Endometrial microvascular endothelial cells (primary cell): ENCODE data around the gene MYMK. TPM values are rescaled to one million over a fixed set of nuclear protein-coding genes. Genes with fewer than 3 reads are reported as not detected.

Experiments used
- in situ Hi-C: cut with HindIII; loops from 2 replicates; pipeline ENCODE4 v1.10.0; 2017; ENCODE audit warnings: low sequenced_read_pairs, low pct_unique_long_range_greater_than_20kb; ENCODE audit errors: inconsistent ontology term
- total RNA-seq: library from RNA; depleted of rRNA; stranded (reverse); fragments of >200 nt; gene quantifications from one replicate; pipeline ENCODE4 v1.2.3, GENCODE V29; 2015; ENCODE audit errors: inconsistent ontology term

The MYMK gene
- total RNA-seq, 1 donor from 2014 or later, result not detected

DNA sequence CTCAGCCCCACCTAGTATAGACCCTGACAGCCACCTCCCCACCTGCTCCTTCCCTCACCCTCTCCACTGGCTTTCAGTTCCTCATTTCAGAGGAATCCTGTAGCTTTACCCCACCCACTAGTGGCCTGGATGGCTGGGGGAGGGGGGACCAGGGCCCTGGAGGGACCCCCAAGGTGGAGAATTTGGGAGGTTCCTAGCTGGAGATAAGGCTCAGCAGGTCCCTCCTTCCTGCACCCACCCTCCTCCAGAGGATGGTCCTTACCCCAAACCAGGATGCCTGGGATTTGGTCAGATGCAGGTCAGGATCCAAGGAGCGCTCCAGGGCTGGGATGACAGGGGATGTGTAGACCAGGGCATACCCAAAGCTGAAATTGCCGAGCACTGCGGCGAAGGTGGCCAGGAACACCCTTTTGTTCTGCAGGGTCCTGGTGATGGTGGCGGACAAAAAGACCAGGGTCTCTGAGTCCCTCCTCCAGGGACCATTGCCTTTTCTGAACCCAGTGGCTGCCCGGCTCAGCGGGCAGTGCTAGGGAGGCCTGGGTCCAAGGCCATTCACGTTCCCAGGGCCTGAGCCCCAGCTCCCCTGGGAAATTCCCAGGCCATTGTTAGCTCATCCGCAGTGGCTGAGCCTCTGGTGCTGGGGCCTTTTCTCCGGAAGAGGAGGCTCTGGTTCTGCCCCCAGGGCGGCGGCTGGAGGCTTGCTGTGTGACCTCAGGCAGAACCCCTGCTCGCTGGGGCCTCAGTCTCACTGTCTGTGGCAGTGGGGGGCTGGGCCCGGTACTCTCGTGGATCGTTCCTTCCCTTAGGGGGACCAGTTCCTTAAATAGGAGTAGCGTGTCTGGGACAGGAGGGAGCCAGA, 46.5 kb downstream of the MYMK start:
- in situ Hi-C loops, result no loop called here

DNA sequence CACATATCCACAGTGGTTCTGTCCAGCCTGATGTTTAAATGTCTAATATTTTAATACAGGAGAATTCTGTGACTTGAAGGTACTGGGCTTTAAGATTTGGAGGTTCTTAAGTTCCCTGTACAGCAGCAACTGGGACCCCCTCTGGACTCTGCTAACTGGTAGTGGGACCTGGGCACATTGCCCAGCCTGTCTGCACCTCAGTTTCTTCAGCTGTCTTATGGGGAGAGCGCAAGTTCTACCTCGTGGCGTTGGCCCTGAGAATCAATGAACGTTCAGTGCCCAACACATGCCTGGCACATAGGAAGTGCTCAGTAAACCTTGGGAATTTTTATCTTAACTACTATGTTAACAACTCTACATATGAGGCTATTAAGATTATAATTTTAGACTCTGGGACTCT, 47.3 kb downstream of the MYMK start:
- in situ Hi-C loops, result no loop called here

DNA sequence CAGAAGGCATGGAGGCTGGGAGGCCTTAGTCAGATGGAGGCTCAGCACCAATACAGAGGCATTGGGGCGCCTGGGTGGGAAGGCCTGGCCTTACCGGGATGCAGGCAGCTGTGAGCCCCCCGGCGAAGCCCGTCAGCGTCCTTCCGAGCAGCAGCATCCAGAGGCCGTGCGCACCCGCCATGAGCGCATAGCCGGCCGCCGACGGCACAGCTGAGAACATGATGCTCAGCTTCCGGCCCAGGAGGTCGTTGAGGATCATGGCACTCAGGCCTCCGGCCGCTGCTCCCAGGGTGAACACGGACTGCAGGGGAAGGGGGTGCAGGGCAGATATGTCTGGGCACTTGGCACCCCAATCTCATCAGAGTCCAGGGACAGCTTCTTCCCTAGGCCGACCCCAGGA, 47.8 kb downstream of the MYMK start:
- in situ Hi-C loops, result no loop called here

DNA sequence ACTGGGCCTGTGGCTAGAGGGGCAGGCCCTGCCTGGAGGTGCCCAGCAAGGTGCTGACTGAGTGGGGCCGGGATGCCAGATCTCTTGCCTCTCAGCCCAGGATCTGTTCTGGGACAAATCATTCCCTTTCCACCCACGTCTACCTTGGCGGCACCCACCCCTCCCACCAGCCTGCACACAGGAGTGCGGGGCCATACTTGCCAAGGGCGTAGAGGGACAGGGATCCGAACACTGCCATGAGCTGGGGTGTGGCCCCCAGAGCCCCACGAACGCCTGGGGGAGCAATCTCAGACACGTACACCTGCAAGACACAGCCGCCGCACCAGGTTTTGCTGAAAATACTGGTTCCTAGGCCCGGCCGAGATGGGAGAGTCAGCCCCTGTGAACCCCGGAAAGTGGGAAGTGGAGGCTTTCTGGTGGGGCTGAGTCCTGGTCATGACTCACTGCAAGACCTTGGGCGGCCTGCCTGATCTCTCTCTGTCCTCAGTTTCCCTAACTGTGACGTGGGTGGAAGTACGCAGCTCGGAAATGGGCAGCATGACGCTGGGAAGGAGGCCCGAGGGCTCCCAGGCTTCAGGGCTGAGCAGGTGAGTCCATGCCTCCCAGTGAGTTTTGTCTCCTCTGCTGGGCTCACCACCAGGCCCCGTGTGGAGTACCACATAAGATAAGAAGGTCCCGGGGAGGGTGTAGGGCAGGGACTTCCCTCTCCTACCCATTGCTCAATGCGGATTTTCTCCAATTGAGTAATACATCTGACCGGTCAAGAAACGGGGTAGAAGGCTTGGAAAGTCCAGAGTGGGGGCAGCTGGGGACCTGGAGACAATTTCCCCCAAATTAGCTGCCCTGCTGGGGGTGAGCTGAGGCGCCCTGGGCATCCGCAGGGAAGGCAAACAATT, 48.5 kb downstream of the MYMK start:
- in situ Hi-C loops, result no loop called here

DNA sequence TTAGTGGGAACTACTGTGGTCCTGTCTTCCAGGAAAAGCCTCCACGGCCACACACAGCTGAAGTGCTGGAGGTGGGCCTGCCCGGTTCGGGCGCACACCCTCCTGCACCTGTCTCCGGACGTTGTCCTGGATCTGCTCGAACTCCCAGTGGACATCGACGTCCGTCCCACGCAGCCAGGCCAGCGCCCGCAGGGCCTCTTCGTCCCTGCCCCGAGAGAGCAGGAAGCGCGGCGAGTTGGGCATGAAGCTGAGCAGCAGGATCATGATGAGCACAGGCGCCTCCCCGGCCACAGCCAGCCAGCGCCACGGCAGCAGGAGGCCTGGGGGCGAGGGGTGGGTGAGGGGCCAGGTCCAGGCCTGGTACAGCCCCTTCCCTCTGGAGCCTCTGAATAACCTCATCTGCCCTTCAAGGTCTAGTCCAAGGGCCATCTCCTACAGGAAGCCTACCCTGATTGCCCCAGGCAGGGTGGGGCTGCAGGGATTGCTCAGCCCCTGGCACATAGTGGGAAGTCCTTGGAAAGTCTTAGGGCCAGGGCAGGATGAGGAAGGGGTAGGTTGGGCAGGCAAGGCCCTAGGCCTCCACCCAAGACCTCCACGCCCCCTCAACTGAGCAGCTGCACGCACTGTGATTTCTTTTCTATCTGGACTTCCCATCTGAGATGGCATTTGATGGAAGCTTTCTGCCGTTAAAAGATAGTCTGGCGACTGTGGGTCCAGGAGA, 49.3 kb downstream of the MYMK start:
- in situ Hi-C loops, result no loop called here

DNA sequence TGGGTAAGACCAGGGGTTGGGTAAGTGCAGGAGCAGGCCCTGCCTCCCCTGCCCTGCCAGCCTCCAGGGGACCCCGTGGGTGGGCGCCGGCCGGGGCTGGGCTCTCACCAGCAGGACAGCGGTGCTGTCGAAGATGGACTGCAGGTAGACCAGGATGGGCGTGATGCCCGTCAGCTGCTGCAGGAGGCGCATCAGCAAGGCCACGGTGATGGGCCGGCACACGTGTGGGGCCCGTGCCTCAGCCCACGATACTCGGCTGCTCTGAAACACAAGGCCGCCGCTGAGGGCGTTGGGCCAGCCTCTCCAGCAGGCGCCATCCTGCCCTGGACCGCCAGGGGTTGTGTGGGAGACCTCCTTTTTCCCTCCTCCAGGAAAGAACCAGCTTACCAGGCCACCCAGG, 49.9 kb downstream of the MYMK start:
- in situ Hi-C loops, result no loop called here

DNA sequence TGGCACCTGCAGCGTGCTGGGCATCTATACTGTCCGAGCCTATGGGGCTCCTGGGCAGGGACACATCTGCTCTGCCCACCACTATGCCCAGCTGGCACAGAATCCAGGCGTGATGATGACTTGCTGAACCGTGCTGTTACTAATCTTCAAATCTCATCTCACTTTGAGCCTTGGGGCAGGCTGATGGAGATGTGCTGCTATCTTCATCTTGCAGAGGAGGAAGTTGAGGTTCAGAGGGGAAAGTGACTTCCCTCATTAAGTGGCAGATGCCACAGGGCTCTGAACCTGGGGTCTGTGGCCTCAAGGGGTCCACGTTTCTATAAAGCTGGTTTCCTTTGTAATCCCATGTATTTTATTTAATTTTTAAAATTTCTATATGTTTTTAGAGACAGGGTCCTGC, 50.5 kb downstream of the MYMK start:
- in situ Hi-C loops, result no loop called here

DNA sequence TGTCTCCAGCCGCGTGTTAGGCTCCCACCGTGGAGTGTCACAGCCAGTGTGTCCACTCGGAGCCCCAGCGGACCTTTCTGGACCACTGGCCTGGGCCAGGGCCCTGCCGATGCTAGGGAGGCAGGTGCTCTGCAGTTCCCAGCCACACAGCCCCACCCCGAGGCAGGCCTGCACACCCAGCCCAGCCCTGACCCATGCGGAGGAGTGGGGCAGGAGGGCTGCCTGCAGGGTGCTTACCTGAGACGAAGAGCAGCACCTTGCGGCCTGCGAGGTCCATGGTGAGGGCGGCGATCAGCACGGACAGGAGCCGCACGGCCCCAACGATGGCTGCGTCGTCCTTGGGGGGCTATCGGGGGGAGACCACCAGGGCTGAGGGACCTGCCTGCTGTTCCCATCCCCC, 51.0 kb downstream of the MYMK start:
- in situ Hi-C loops, result no loop called here

DNA sequence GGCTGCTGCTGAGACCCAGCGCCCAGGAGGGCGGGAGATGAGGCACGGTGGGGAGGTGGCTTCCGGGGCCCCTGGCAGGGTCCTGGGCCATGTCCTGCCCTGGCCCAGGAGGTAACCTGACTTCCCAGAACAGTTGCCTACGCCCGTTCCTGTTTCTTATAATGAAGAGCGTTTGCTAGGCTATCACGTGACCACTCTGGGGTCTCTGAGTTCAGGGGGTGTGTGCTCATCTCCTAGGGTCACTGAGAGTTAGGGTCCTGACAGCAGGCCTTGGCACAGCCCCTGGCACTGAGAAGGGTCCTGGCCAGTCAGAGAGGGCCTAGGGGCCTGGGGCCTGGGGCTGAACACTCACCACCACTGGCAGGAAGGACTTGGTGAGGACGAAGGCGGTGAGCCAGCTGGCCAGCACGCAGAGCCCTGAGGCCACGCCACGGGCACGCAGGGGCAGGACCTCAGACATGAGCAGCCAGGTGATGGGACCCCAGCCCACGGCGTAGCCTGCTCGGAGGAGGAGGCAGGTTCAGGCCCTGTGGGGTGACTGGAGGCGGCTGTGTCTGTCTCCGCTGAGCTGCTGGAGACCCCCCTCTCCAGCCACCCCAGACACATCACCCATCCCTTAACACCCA, 51.9 kb downstream of the MYMK start:
- in situ Hi-C loops, result no loop called here

DNA sequence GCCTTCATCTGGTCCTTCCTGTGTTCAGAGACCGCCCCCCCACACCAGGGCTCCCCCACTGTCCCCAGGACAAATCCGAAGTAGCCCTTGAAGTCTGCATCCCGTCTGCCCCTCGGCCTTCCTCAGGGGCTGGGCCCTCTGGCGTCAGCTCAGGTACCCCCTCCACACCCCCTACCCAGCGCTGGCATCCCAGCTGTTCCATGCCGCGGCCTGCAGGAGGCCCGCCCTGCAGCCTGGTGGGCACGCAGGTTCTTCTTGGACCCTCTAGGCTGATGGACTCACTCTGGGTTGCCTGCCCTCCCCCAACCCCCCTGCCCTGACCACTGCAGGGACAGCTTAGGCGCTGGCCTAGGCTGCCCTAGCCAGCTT, 52.5 kb downstream of the MYMK start:
- in situ Hi-C loops, result no loop called here

DNA sequence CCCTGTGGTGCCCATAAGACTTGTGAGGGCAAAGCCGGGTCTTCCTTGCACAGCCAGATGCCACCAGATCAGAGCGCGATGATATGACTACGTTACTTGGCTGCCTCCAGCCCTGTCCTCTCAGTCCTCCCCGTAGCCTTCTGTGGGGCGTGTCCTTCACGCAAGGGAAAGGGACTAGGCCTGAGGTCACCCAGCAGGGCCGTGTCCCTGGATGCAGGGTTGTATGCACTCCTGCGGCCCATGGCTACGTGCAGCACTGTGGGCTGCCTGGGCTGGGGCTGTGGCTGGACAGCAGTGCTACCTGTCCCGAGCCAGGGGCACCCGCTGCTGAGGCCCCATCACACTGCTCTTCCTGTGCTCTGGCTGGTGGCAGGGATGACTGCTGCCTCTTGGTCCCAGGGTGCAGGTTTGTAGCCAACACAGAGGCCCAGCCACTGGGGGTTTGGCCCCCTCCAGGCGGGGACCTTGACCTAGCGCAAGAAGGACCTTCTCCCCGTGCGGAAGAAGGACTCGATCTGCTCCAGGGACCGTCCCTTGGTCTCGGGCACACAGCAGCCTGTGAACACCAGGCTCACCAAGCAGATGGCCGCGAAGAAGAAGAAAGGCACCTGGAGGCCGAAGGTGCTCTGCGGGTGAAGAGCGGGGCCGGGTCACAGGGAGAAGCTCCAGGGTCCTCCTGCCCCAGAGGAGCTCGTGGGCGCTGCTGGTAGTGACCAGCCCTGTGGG, 53.0 kb downstream of the MYMK start:
- in situ Hi-C loops, result no loop called here

DNA sequence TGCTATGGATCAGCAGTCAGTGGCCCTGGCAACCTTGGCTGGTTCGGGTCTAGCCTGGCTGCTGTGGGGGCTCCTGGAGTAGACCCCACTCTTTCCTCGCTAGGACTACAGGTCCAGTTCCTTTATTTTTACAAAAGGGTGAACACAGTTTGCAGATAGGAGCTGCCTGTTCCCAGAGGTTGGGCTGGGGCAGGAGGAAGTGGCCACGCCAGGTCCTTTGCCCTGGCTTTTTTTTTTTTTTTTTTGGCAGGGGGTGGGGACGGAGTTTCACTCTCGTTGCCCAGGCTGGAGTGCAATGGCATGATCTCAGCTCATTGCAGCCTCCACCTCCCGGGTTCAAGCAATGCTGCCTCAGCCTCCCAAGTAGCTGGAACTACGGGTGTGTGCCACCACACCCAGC, 53.8 kb downstream of the MYMK start:
- in situ Hi-C loops, result no loop called here

DNA sequence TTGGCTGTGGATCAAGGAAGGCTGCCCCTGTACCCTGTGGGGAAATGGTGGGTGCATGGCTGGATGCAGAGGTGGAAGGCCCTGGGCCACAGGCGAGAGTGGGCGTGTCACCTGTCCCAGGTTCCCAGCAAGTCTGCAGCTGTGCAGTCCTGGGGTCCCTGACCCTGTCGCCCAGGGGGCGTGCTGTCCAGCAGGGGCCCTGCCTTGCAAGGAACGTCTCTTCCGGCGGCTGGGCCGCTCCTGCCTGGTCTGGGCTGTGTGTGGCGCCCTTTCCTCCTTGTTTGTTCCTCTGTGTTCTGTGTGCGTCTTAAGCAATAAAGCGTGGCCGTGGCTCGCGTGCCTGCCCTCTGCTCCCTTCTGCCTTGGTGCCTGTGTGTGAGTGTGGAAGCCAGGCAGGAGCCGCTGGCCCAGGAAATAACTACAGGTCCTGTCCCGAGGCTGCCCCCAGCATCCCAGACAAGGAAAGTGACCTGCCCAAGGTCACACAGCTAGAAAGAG, 54.3 kb downstream of the MYMK start:
- in situ Hi-C loops, result no loop called here

DNA sequence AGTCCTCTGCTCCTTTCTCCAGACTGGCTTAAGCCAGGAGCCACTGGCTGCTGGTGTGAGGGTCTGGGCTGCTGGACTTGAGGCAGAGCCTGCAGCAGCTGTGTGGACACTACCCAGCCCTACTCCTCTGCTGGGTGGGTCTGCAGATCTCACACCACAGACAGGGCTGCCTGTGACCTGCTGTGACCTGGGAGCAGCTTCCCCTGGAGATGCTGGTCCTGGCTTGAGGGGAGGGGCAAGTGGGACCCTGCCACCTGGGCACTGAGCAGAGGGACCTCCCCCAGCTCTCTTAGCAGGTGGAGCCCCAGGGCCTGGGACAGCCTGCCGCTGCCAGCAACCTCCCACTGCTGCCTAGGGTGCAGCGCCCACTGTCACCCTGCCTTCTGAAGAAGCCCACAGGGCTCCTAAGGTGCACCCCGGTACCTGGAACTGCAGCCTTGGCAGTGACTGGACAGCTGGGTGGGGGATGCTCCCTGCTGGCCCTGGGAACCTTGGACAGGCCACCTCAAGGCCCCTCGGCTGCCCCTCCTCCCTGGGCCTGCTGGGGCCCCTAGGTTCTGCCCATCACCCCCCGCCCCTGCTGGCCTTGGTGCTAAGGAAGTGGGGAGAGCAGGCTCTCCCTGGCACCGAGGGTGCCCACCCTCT, 55.9 kb downstream of the MYMK start:
- in situ Hi-C loops, result no loop called here

DNA sequence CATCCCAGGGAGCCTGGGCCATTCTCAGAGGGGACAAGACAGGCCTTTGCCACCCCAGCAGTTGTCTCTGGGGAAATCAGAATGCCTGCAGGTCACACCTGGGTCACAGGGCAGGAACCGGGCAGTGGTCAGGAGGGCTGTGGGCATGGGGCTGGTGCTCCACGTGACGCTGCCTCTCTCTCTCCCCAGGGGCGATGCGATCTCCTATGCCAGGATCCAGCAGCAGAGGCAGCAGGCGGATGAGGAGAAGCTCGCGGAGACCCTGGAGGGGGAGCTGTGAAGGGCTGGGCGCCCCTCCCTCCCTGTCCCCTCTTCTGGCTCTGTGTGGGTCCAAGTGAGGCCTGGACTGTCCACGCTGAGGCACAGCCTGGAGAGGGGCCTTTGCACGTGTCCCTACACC, 56.4 kb downstream of the MYMK start:
- in situ Hi-C loops, result no loop called here

DNA sequence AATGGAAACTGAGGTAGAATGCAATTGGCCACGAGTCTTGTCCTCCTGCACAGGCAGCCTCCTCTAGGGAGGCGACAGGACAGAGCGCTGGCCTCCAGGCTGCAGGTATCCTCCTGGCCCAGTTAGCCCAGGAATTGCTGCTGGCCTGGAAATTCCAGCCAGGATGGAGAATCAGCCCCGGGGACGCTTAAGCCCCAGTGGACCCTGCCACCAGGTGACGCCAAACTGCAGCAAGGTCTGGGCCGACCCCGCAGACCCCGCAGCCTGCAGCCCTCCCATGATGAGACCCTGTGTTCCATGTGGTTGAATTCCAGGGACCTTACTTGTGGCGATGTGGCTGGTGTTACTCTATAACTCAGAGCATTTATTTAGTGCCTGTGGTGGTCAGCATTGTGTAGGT, 57.7 kb downstream of the MYMK start:
- in situ Hi-C loops, result no loop called here

DNA sequence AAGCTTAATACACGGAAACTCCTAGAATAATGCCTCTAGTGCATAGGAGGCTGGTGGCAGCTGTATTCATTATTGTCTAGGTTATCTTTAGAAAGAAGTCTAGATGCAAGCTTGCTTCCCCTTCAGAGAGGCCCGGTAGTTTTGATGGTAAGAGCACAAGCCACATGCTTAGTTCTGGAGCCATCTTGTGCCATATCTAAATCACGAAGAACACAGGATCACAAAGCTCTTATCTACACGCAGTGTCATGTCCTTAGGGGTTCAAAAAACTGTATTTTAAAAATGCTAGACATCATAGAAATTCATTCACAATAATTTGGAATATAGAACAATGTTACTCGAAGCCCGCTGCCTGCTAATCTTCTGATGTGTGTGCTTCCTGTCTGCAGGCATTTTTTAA, 58.8 kb downstream of the MYMK start:
- in situ Hi-C loops, result no loop called here

DNA sequence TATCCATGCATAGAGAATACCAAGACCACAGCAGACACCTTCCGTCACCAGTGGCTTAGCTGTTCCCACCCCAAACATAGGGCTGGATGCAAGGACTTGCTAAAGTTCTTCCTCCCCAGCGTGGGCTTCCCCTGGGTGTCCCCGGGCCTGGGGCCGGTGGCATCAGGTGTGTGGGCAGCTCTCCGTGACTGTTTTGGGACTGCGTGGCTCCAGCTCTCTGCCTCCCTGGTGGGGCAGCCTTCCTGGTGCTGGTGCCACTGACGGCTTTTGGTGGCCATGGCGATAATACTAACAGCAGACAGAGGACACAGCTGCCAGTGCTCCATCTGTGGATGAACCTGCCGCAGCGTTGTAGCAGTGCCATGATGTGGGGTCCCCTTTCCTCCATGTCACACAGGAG, 60.1 kb downstream of the MYMK start:
- in situ Hi-C loops, result no loop called here
